ENCODE results near the gene IDI2. TPM values are rescaled to one million over a fixed set of nuclear protein-coding genes. Genes with fewer than 3 reads are reported as not detected.

IDI2 gene
- polyA plus RNA-seq: not detected in 3 replicates
- polyA plus RNA-seq (2011; ENCODE audit: low read depth): not detected
- not detected in 2 replicates for polyA plus RNA-seq (2011; cell fraction: cytosol; rRNA removed)
- polyA plus RNA-seq (2011; cell fraction: nucleus; rRNA removed): not detected in 2 replicates
- polyA plus RNA-seq (2012; ENCODE audit: low replicate concordance): not detected in 2 replicates
- not detected in 3 replicates for polyA minus RNA-seq
- not detected for polyA minus RNA-seq (2011; cell fraction: cytosol; rRNA and poly(A)+ RNA removed)
- polyA minus RNA-seq (2011; cell fraction: nucleus; rRNA and poly(A)+ RNA removed): not detected in 2 replicates

DNA sequence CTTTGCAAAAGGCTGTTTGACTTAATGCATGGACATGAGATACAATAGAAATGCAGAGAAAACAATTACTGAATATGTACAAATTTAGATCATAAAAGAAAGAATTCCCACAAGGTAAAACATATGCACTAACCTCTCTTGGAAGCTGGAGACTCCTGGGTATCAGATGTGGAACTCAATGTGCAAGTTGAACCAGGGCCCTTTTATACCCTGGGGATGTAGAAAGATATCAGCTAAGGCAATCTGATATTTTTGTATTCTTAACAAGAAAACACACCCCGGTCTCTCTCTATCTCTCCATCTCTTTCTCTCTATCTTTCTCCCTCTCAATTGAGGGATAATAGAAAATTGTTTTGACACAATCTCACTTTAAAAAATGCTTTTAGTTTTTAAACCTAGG is at the start of gene IDI2:
IDI2 (minus strand) TSS at position 177 of the 400 bp plus-strand sequence. CDS start 1,136 bp downstream, outside the sequence.
- no peaks in the 10 kb centered on the region for H3K9me1 ChIP-seq (ENCODE audit: control insufficient read depth, extremely low read depth, insufficient read depth, low read length)
- H3K27ac ChIP-seq (ENCODE audit: control insufficient read depth, insufficient read depth, low read length): no peak within 1 kb of the TSS
- dilution Hi-C loops (cut with MboI; ENCODE audit: extremely low pct_ligation_motif_present, low sequenced_read_pairs): no loop called here
- peaks cover 0 to 3% of the 10 kb centered on the region in 2 experiments for H3K36me3 ChIP-seq (ENCODE audit: control insufficient read depth in 2 of 2, extremely low read depth in 1 of 2, insufficient read depth in 2 of 2, low read length in 2 of 2)
- DNase-seq (ENCODE audit: low read depth, low spot score): no peak
- no peak within 1 kb of the TSS for H3K9ac ChIP-seq (ENCODE audit: control insufficient read depth, extremely low read depth, insufficient read depth, low read length)
- no peak within 1 kb of the TSS for H3K4me2 ChIP-seq (ENCODE audit: control insufficient read depth, extremely low read depth, insufficient read depth, low read depth, low read length)
- no peak for FAIRE-seq
- H3K9me3 ChIP-seq (ENCODE audit: control insufficient read depth, low read depth, low read length): no peaks in the 10 kb centered on the region
- TF ChIP-seq EZH2 (IDR thresholded peaks at IDR 0.05; ENCODE audit: low read length) (no peak), CTCF (optimal IDR thresholded peaks at IDR 0.05 in 1 of 3, IDR thresholded peaks at IDR 0.05 in 1 of 3, conservative IDR thresholded peaks at IDR 0.05 in 1 of 3; ENCODE audit: extremely low read depth in 1 of 3, insufficient read depth in 2 of 3, low read length in 3 of 3) (no peak)
- no peaks in the 10 kb centered on the region for H3K4me1 ChIP-seq (ENCODE audit: control insufficient read depth, extremely low read depth, insufficient read depth, low read length)
- no peak within 1 kb of the TSS for H2AFZ ChIP-seq (ENCODE audit: control insufficient read depth, low read length)
- no peaks in the 10 kb centered on the region for H3K79me2 ChIP-seq (ENCODE audit: control insufficient read depth, insufficient read depth, low read length)
- H3K27me3 ChIP-seq (ENCODE audit: control insufficient read depth, extremely low read depth, insufficient read depth, low read length): no peaks in the 10 kb centered on the region
- H3K4me3 ChIP-seq (ENCODE audit: control insufficient read depth in 2 of 3, extremely low read depth in 1 of 3, insufficient read depth in 2 of 3, low read depth in 1 of 3, low read length in 3 of 3): no peak within 1 kb of the TSS
- no peaks in the 10 kb centered on the region for H4K20me1 ChIP-seq (ENCODE audit: control insufficient read depth, extremely low read depth, insufficient read depth, low read length)

- H3K4me2 ChIP-seq (ENCODE audit: control insufficient read depth, extremely low read depth, insufficient read depth, low read depth, low read length): no peak overlapping the region
- peaks cover 12 to 13% of the 10 kb centered on the region in 2 experiments for H3K36me3 ChIP-seq (ENCODE audit: control insufficient read depth in 2 of 2, extremely low read depth in 1 of 2, insufficient read depth in 2 of 2, low read length in 2 of 2)
- H3K79me2 ChIP-seq (ENCODE audit: control insufficient read depth, insufficient read depth, low read length): peaks cover 29% of the 10 kb centered on the region
- DNase-seq (ENCODE audit: low read depth, low spot score): no peak
- peaks cover 7% of the 10 kb centered on the region for H3K4me1 ChIP-seq (ENCODE audit: control insufficient read depth, extremely low read depth, insufficient read depth, low read length)
- H3K9me1 ChIP-seq (ENCODE audit: control insufficient read depth, extremely low read depth, insufficient read depth, low read length): no peaks in the 10 kb centered on the region
- H3K9ac ChIP-seq (ENCODE audit: control insufficient read depth, extremely low read depth, insufficient read depth, low read length): no peak overlapping the region
- no peak overlapping the region for H3K27ac ChIP-seq (ENCODE audit: control insufficient read depth, insufficient read depth, low read length)
- H3K4me3 ChIP-seq (ENCODE audit: control insufficient read depth in 2 of 3, extremely low read depth in 1 of 3, insufficient read depth in 2 of 3, low read depth in 1 of 3, low read length in 3 of 3): no peak overlapping the region
- no peaks in the 10 kb centered on the region for H3K9me3 ChIP-seq (ENCODE audit: control insufficient read depth, low read depth, low read length)
- no peaks in the 10 kb centered on the region for H4K20me1 ChIP-seq (ENCODE audit: control insufficient read depth, extremely low read depth, insufficient read depth, low read length)
- dilution Hi-C loops (cut with MboI; ENCODE audit: extremely low pct_ligation_motif_present, low sequenced_read_pairs): no loop called here
- TF ChIP-seq EZH2 (IDR thresholded peaks at IDR 0.05; ENCODE audit: low read length) (no peak), CTCF (optimal IDR thresholded peaks at IDR 0.05 in 1 of 3, IDR thresholded peaks at IDR 0.05 in 1 of 3, conservative IDR thresholded peaks at IDR 0.05 in 1 of 3; ENCODE audit: extremely low read depth in 1 of 3, insufficient read depth in 2 of 3, low read length in 3 of 3) (peak in 2 of 3 experiments; percentile 22 to 47)
- H3K27me3 ChIP-seq (ENCODE audit: control insufficient read depth, extremely low read depth, insufficient read depth, low read length): no peaks in the 10 kb centered on the region
- no peak overlapping the region for H2AFZ ChIP-seq (ENCODE audit: control insufficient read depth, low read length)
- no peak for FAIRE-seq
These were observed 49.2 kb upstream of the IDI2 start for GRCh38 chr10:1074748-1075308.
